IPS-20b (cell line): ENCODE measurements around the gene WWOX.

Experiments used
- H3K27ac ChIP-seq: one replicate; pipeline ENCODE4 v1.5.1; 2013; ENCODE audit warnings: low read length
- H3K27me3 ChIP-seq: 2 replicates; pipeline ENCODE4 v1.6.1; 2013; ENCODE audit warnings: mild to moderate bottlenecking, low read length, inconsistent platforms; ENCODE audit not compliant: insufficient read depth
- H3K36me3 ChIP-seq: 2 replicates; pipeline ENCODE4 v1.6.1; 2013; ENCODE audit warnings: low read depth, mild to moderate bottlenecking, inconsistent platforms, low read length, moderate library complexity; ENCODE audit not compliant: insufficient read depth
- H3K4me1 ChIP-seq: 2 replicates; pipeline ENCODE4 v1.6.1; 2013; ENCODE audit warnings: mild to moderate bottlenecking, control low read depth, inconsistent platforms, low read length, moderate library complexity; ENCODE audit not compliant: insufficient read depth
- H3K4me3 ChIP-seq: 2 replicates; pipeline ENCODE4 v1.5.1; 2013; ENCODE audit warnings: mild to moderate bottlenecking, low read length, inconsistent platforms
- H3K9ac ChIP-seq: 2 replicates; pipeline ENCODE4 v1.6.1; 2013; ENCODE audit warnings: low read depth, mild to moderate bottlenecking, inconsistent platforms, low read length, moderate library complexity
- H3K9me3 ChIP-seq: 2 replicates; pipeline ENCODE4 v1.6.1; 2013; ENCODE audit warnings: mild to moderate bottlenecking, low read depth, low read length, inconsistent platforms; ENCODE audit not compliant: insufficient read depth

Gene WWOX

GRCh38 chr16:79121906-79122305 lies 1022.5 kb downstream of the WWOX start:
- Histone ChIP-seq H3K4me1 (no peaks in the 10 kb centered on the region), H3K27ac (no peak overlapping the region), H3K36me3 (no peaks in the 10 kb centered on the region), H3K4me3 (no peak overlapping the region), H3K9me3 (peaks cover 5% of the 10 kb centered on the region), H3K9ac (no peak overlapping the region), H3K27me3 (no peaks in the 10 kb centered on the region)

- Histone ChIP-seq H3K9ac (no peak overlapping the region), H3K9me3 (peaks cover under 1% of the 10 kb centered on the region; the same call in 1 of the 2 replicates), H3K27me3 (no peaks in the 10 kb centered on the region), H3K4me3 (no peak overlapping the region), H3K4me1 (no peaks in the 10 kb centered on the region), H3K27ac (no peak overlapping the region), H3K36me3 (no peaks in the 10 kb centered on the region)
Observed at GRCh38 chr16:79122343-79122742, 1022.9 kb downstream of the WWOX start.

- Histone ChIP-seq H3K4me1 (no peaks in the 10 kb centered on the region), H3K4me3 (no peak overlapping the region), H3K9ac (no peak overlapping the region), H3K27me3 (no peaks in the 10 kb centered on the region), H3K27ac (no peak overlapping the region), H3K9me3 (no peaks in the 10 kb centered on the region), H3K36me3 (no peaks in the 10 kb centered on the region)
Observed at GRCh38 chr16:79124016-79124756, 1024.7 kb downstream of the WWOX start.

- Histone ChIP-seq H3K9me3 (no peaks in the 10 kb centered on the region), H3K27me3 (no peaks in the 10 kb centered on the region), H3K27ac (no peak overlapping the region), H3K36me3 (no peaks in the 10 kb centered on the region), H3K4me1 (no peaks in the 10 kb centered on the region), H3K9ac (no peak overlapping the region), H3K4me3 (no peak overlapping the region)
Observed at GRCh38 chr16:79127766-79128165, 1028.3 kb downstream of the WWOX start.

GRCh38 chr16:79128706-79129105 lies 1029.3 kb downstream of the WWOX start:
- Histone ChIP-seq H3K27ac (no peak overlapping the region), H3K4me3 (no peak overlapping the region), H3K9ac (no peak overlapping the region), H3K36me3 (no peaks in the 10 kb centered on the region), H3K9me3 (no peaks in the 10 kb centered on the region), H3K4me1 (no peaks in the 10 kb centered on the region), H3K27me3 (no peaks in the 10 kb centered on the region)

- no peaks in the 10 kb centered on the region for H3K36me3 ChIP-seq
- H3K27ac ChIP-seq: no peak overlapping the region
- H3K9ac ChIP-seq: no peak overlapping the region
- no peaks in the 10 kb centered on the region for H3K27me3 ChIP-seq
- H3K4me3 ChIP-seq: no peak overlapping the region
- H3K9me3 ChIP-seq: no peaks in the 10 kb centered on the region
- no peaks in the 10 kb centered on the region for H3K4me1 ChIP-seq
Observed at GRCh38 chr16:79130616-79131015, 1031.2 kb downstream of the WWOX start.

GRCh38 chr16:79131321-79132075 lies 1032.0 kb downstream of the WWOX start:
- H3K27me3 ChIP-seq: no peaks in the 10 kb centered on the region
- H3K27ac ChIP-seq: no peak overlapping the region
- H3K9ac ChIP-seq: no peak overlapping the region
- no peaks in the 10 kb centered on the region for H3K4me1 ChIP-seq
- H3K9me3 ChIP-seq: no peaks in the 10 kb centered on the region
- H3K4me3 ChIP-seq: no peak overlapping the region
- no peaks in the 10 kb centered on the region for H3K36me3 ChIP-seq

GRCh38 chr16:79132701-79133100 lies 1033.2 kb downstream of the WWOX start:
- Histone ChIP-seq H3K36me3 (no peaks in the 10 kb centered on the region), H3K27ac (no peak overlapping the region), H3K9ac (no peak overlapping the region), H3K4me3 (no peak overlapping the region), H3K27me3 (no peaks in the 10 kb centered on the region), H3K4me1 (no peaks in the 10 kb centered on the region), H3K9me3 (no peaks in the 10 kb centered on the region)

- H3K9me3 ChIP-seq: no peaks in the 10 kb centered on the region
- H3K4me3 ChIP-seq: no peak overlapping the region
- no peaks in the 10 kb centered on the region for H3K27me3 ChIP-seq
- H3K9ac ChIP-seq: no peak overlapping the region
- no peaks in the 10 kb centered on the region for H3K36me3 ChIP-seq
- H3K4me1 ChIP-seq: no peaks in the 10 kb centered on the region
- H3K27ac ChIP-seq: no peak overlapping the region
Observed at GRCh38 chr16:79134300-79134699, 1034.8 kb downstream of the WWOX start.

- Histone ChIP-seq H3K9ac (no peak overlapping the region), H3K9me3 (no peaks in the 10 kb centered on the region), H3K27me3 (no peaks in the 10 kb centered on the region), H3K36me3 (no peaks in the 10 kb centered on the region), H3K4me3 (no peak overlapping the region), H3K27ac (no peak overlapping the region), H3K4me1 (no peaks in the 10 kb centered on the region)
Observed at GRCh38 chr16:79136955-79137354, 1037.5 kb downstream of the WWOX start.

GRCh38 chr16:79137426-79137939 lies 1038.0 kb downstream of the WWOX start:
- Histone ChIP-seq H3K4me1 (no peaks in the 10 kb centered on the region), H3K36me3 (no peaks in the 10 kb centered on the region), H3K27me3 (no peaks in the 10 kb centered on the region)

GRCh38 chr16:79139799-79140198 lies 1040.3 kb downstream of the WWOX start:
- no peak overlapping the region for H3K9ac ChIP-seq
- no peak overlapping the region for H3K4me3 ChIP-seq
- H3K27ac ChIP-seq: no peak overlapping the region
- H3K27me3 ChIP-seq: no peaks in the 10 kb centered on the region
- H3K4me1 ChIP-seq: no peaks in the 10 kb centered on the region
- H3K9me3 ChIP-seq: no peaks in the 10 kb centered on the region
- H3K36me3 ChIP-seq: no peaks in the 10 kb centered on the region

More at GRCh38 chr16:79137426-79137939, 1038.0 kb downstream of the WWOX start:
- Histone ChIP-seq H3K9ac (no peak overlapping the region), H3K4me3 (no peak overlapping the region), H3K27ac (no peak overlapping the region), H3K9me3 (no peaks in the 10 kb centered on the region)
